NCI-H2029 (cell line): ENCODE measurements around the gene ANO2.

Experiments used
- DNase-seq: peaks from one replicate; lab custom pipeline; 2025; lab: John Stamatoyannopoulos, UW

Gene ANO2

DNA sequence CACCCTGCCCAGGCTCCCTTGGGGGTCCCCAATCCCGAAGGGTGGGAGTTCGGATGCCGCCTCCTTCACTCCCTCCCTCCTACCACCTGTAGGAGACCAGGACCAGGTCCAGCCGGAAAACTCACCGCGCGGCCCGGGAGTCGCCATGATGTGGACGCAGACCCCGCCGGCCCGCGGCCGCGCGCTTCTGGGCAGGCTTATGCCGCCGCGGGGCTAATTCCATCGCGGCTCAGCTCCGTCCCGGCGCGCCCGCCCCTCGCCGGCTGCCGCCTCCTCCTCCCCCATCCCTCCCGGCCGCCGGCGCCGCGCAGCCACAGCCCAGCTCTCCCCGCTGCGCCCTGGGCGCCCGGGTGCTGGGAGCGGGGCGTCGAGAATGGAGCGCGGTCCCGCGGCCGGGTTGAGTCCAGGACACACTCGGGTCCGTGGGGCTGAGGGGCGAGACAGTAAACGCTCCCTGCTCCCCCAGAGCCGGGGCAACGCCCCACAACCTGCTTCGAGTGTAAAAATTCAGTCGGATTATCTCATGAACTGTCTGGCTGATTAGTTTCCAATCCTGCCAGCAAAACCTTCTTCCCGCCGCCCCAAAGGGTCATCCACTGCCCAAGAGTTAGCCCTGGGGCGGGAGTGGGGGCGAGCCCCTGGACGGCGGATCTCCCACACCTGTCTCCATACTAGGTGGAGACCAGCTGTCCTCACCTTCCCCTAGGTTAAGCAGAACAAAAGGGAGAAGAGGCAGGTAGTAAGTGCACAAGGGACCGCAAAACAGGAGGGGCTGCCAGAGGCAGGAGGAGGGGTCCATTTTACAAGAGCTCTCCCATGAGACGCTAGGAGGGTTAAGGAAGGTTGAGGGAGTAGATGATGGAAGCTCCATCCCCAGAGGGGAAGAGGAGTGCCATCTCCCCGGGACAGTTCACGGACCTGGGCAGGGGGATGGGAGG lies at the start of gene ANO2:
TSS of gene ANO2 (minus strand) at position 189 of the 938 bp plus-strand sequence. CDS start at position 147, 42 bp downstream.
- no peak for DNase-seq

DNA sequence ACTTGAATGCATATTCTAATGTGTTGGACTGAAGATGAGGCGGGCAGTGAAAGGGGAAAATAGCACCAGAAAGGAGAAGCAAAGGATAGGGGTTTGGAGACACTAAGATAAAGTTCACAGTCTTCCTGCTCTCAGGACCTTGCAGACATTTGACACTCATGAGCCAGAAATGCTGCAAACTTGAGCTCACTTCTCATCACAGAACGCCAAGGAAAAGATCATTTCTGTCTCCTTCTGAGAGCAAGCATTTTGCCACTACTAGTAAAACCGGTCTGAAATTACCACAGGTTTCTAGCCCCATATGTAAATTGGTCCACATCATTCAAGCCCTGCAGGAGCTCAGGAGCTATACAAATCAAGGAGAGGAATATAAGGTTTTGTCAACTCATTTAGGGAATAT lies 44.6 kb upstream of the ANO2 start:
- DNase-seq = no peak

DNA sequence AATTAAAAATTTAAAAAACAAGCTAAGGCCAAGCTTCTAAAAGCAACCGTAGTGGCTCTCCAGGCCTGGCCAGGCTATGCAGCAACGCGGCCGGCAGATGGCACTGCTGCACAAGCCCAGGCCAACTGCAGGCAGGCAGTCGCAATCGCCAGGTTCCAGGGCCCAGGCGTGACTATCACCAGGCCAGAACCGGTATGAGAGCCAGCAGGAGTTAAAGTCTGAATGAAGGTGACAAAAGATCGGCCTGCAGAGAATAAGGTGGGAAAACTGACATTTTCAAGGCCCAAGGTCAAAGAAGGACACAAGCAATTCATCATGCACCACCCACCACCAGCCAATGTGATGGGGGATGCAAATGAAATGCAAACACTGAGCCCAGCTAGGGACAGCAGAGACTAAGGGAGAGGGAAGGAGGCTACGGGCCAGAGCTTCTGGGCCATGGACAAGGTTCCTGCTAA lies 43.6 kb upstream of the ANO2 start:
- peak; percentile 56 for DNase-seq

DNA sequence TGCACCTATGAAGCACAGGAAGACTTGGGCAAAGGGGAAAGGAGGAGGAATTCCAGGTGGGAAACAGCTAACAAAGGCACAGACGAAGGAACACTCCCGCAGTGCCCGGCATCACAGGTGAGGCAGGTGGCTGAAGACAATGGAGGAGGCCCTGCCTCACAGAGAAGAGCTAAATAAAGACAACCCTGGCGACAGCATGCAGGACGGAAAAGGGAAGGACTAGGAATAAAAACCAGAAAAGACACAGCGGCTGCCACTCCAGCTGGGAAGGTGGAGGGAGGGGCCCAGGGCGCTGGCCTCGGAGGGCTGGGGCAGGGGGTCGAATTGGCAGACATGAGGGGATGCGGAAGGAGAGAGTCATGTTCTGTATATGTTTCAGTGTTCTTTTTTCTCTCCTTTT lies 43.0 kb upstream of the ANO2 start:
- no peak for DNase-seq

DNA sequence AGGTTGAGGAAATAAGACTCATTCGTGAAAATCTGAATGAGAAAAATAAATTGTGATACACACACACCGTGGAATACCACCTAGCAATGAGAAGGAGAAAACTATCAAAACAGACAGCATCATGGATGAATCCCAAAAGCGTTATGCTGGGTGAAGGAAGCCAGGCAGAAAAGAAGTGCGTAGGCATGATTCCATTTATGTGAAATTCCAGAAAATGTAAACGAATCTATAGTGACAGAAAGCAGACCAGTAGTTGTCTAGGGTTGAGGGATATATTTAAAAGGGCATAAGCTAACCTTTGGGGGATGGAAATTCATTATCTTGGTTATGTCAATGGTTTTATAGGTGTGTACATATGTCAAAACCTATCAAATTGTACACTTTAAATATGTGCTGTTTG lies 42.5 kb upstream of the ANO2 start:
- no peak for DNase-seq

DNA sequence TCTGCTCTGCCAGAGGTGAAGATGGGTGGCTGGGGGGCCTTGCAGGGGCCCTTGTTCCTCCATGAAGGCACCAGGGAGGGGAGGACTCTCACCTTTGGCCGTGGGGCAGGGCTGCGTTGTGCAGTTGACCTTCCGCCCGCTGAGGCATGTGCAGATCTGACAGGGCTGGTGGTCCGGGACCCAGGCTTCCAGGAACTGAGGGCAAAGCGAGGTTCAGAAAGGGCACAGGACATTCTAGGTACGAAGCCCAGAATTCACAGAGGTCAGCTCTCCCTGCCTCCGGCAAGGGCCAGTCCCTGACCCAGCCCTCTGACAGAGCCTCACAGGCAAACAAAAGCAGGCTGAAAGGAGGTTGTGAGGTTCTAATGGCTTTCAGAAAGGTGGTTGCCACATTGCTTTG lies 40.4 kb upstream of the ANO2 start:
- no peak for DNase-seq

DNA sequence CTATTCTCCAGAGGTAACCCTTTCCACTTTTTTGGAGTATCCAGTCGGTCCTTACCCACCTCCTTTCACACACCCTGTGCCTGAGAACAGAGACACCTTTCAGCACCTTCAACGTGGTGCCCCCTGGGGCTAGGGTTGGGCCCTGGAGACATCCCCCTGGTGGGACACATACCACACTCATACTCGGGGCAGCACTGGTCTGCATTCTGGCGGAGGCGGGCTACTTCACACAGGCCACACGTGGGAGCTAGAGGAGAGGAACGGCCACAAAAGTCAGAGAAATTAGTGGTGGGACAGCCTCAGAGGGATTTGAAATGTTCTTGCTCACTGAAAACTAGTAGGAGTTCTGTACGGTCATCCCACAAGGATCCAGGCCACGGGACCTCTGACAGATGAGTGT lies 39.8 kb upstream of the ANO2 start:
- DNase-seq = no peak

DNA sequence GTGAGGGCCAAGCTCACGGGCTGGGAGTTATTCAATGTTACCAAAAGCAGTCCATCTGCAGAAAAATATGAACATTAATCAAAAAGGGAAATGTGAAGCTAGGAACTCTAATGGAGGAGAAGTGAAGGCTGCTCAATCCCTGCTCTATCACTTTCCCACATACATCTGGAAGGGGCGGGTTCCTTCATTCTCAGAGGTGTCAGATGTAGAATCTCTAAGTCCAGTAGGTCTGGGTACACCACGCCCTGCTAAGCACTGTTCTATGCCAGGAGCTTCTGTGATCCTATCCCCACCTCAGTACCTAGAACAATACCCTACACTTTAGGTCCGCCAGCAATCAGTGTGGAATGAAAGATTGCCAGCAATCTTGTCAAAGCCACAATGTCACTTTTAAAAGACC lies 37.0 kb upstream of the ANO2 start:
- DNase-seq = no peak

DNA sequence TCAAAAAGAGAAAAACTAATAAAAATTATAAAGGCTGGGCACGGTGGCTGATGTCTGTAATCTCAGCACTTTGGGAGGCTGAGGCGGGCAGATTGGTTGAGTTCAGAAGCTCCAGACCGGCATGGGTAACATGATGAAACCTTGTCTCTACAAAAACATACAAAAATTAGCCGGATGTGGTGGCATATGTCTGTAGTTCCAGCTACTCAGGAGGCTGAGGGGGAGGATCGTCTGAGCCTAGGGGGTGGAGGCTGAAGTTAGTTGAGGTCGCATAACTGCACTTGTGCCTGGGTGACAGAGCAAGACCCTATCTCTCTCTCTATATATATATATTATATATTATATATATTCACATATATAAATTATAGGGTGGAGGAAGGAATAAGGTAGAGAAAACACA lies 32.5 kb upstream of the ANO2 start:
- no peak for DNase-seq

DNA sequence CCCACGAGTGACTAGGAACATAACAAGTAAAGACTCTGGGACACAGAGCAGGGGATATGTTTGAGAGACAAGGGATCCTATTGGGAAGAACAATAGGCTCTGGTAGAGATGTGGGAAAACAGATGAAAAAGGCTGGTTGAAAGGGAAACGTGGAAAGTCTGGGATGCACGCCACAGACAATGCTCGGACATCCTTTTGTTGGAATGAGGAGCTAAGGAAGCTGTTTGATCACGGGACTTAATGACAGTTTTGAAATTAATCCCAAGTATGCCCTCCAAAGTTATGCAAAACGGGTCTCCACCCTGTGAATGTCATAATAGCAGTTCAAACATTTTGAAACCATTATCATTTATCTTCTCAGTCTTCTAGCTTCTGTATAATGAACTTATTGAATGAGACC lies 31.7 kb upstream of the ANO2 start:
- DNase-seq = no peak

DNA sequence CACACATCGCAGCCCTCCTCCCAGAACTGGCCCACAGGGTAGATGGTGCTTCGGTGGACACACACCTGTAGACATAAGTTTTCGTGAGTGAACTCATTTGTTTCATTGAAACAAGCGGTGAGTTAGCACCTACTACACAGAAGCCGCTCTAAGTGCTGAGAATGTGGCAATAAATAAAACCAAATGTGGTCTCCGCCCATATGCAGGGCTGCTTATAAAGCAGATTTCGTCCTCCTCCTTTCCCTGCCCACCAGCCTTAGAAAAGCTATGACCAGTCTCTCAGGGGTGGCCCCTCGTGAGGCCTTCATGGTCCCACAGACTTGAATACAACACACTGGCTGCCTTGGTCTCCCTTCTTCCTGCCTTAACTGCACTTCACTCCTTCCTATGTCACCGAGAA lies 31.1 kb upstream of the ANO2 start:
- no peak for DNase-seq

DNA sequence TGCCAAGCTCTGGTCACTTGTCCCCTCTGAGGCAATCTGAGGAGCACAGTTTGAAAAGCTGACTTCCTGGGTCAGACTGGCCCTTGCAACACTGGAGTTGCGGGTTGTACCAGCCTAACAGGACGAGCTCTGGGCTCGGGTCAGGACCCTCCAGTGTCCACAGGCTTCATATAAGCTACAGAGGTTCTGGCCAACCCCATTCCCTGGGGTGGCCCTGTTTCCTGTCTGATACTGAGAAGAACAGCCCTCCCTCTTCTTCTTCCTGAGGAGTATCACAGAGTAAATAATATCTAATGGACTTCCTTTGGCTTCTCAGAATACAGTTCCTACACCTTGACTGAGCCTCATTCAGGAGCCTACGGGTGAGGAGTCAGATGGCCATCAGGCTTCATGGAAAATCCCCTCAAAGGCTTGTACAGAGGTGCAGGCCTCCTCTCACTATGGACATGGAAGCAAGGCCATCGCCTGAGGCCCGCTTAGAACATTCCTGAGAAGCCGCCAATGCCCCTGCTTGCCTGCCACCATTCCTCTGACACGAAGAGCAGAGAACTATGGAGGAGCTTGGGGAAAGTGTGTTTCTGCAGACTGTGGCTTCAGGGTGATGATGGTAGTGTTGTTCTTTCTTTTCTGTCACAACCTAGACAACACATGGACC lies 28.5 kb upstream of the ANO2 start:
- DNase-seq = no peak

DNA sequence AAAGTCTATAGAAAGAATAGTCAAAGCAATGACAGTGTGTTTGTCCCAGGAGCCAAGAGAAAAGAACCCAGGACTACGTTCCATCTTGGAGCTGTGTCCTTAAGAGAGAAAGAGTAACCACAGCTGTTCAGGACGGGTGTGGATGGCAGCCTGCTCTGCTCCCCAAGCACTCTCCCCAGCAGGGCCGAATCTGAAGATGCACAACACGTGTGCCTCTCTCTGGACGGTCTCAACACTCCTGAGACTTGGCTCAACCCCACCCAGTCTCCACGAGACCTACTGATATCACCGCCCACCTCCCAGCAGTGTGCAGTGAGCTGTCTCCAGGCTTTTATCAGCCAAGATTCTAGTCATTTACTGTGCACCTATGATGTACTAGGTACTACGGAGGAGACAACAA lies 27.3 kb upstream of the ANO2 start:
- no peak for DNase-seq

DNA sequence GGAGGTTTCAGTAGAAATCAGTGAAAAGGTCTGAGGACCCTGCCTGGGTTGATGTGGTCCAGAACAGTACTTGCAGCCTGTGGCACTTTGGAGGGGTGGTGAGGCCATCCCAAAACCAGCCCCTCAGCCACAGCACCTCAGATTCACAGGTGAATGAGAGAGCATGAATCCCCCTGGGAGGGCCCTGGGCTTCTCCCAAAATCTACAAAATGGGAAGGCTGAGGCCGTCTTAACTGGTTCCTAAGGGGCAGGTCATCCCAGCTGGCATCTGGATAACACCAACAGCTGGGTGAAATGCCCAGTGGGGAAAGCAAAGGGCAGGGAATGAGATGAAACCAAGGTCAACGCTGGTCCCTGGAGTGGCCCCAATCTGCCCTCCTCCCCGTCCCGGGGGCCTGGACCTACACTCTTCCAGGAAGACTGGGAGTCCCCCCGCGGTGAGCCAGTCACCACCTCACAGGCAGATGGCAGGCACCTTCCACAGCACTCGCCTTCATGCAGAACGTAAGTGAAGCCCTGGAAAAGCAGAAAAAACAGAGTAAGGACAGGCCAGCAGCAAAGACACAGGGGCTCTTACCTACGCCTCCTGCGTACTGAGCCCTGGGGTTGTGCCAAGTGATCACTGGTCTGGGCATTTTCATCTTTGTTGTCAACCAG lies 26.3 kb upstream of the ANO2 start:
- no peak for DNase-seq

DNA sequence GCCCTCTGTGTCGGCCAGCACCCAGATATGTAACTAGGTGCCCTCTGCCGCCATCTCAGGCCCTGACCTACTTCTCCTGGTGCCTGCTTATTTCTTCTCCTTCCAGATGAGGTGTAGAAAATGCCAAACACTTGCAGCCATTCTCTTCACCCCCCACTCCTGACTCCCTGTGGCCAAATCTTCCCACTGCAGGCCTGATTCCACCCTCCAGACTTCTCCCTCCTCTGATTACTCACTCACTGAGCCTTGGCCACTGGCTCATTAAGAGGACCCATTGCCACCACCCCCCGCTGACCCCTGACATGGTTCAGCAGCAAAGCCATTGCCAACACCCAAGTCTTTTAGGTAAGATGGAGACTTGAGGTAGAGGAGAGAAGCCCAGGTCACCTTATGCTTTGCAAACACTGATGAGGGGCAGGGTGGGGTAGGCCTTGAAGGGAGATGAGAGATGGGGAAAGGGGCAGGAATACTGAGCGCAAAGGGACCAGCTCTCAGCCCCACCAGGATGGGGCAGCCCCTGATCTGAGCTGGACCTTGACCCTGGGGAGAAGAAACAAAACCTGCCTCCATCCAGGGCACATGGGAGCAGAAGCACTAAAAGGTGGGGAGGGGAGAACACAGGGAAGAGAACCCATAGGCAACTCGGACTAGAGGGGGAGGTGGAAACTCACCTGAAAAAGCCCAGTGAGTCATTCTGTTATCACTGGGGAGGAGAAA lies 25.1 kb upstream of the ANO2 start:
- DNase-seq = no peak

DNA sequence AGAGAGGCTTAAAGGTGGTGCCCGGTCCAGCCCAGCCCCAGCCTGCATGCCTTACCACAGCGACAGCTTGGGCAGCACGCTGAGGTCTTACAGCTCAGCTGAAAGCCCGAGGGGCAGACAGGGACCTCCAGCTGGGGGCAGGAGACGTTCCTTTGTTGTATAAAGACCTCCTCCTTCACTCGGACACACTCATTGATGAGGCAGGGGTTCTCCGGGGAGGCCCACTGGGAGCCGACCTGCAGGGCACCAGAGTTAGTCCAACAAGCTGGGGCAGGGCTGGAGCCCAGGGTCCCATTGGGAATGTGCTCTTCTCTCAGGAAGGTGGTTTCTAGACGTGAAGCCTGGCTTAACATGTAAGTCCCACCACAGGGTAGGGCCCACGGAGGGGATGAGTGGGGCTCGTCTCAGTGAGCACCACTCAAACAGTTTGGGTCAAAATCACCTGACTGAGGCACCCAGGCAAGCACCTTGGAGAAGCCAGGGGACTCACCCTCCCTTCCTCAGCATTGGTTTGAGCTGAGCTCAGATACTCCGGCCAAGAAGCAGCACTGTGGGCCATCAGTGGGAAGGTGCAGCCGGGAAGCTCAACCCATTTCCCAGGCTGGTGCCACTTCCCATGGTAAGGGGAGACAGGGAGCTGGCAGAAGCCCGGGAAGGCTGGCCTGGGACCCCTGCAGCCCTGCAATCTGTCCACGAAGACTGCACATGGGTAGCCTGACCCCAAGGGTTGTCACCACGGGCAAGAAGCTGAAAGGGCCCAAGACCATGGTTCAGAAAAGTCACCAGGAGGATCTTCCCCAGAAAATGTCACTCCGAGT lies 24.3 kb upstream of the ANO2 start:
- DNase-seq = no peak

DNA sequence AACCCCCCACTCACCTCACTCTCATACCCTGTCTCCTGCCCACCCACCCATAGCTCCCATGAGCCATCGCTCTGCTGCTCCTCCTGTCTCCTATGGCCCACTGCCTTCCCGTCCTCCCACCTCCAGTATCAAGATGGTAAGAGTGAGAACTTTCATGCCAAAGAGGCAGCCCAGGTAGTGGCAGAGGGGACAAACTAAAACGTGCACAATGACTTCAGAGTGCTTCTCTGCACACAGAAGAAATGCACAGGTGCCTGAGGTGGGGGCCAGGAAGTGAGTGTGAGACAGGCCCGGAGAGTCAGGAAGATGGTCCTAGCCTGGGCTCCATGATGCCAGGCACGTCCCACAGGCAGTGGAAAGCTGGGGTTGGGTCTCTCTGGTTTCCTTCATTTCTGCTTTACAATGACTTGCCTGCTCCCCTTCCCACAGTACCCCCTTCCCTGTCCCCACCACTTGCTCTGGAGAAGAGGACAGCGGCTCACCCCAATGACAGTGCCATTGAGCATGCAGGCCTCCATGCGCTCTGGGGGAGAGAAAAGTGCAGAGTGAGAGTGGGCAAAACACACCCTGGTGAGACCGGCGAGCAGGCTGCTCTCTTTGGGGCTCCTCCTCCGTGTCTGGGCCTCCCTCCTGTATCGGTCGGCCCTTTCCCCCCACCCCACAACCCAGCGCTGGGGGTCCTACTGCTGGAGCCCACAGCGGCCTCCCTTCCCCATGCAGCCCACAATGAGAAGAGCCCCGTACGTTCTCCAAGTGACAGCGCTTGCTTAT lies 22.8 kb upstream of the ANO2 start:
- no peak for DNase-seq

DNA sequence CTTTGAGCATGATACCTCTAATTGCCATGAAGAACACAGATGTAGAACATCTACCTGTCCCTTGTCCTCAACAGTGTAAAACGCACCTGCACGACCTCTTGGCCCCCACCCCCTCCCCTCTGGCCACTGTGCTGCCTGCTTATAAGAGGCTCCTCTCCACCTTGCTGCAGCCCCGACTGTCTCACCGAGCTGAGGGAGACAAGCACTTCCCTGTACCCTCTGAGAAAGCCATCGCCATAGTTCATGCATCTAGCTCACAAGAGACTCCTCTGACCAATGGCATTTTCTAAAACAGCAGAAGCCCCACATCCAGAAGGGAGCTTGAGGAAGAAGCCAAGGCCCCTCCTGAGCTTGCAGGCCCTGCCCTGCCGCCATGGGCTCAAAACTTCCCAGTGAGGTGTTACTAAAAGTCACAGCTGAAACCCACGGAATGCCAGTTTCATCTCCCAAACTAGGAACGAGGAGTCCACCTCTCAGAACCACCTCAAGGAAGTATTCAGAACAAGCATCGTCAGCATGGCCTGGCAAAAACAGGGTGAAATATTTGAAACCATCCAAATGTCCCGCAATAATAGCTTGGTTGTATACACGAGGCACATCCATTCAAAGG lies 21.5 kb upstream of the ANO2 start:
- no peak for DNase-seq

DNA sequence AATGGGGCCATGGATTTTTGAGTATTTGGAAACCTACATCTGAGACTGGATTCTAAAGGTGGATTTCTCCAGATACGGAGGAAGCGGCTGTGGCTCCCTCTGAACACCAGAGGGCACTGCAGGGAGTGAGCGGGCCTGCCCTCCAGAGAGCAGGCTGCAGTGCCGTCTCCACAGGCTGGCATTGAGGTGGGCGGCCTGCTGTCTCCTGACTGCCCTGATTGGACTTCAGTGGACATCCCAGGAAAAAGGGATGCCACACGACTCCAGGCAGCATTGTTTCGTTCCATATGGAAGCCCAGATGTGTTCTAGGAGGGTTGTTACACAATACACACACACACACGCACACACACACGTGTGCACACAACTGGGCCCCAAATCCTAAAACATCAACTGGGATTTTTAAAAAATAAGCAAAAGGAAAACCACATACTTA lies 20.9 kb upstream of the ANO2 start:
- peak; percentile 20 for DNase-seq
